IPS-NIHi7 (cell line): ENCODE measurements around the gene GPR84.
"Not testable (repeated sequence)": the region's sequence is repeated elsewhere in the genome, so short reads cannot be mapped to it uniquely, and the experiment has no call there.

Source experiments
- DNase-seq: peaks from one replicate; pipeline ENCODE4 v3.0.0; 2012; ENCODE audit warnings: mixed read lengths; ENCODE audit errors: extremely low spot score

Gene GPR84

GRCh38 chr12:54325442-54326109 is 38.7 kb downstream of the GPR84 start:
- not testable (repeated sequence) for DNase-seq

- DNase-seq, result peak; percentile 97
Observed at GRCh38 chr12:54324617-54325441, 39.5 kb downstream of the GPR84 start, which contains the start of gene COPZ1. TSS of gene COPZ1 (plus strand) at chr12:54325131. CDS start at chr12:54325164, 33 bp downstream.

- no peak for DNase-seq
Observed at GRCh38 chr12:54321363-54321762, 42.9 kb downstream of the GPR84 start.
